Fibroblast of lung (primary cell): ENCODE results near the gene KLHDC4. TPM values are rescaled to one million over a fixed set of nuclear protein-coding genes. Genes with fewer than 3 reads are reported as not detected.

Experiments used
- DNase-seq, 2 donors: peaks; one replicate each; pipeline versions ENCODE4 v3.0.0 to v3.0.0-alpha.2; 2010; ENCODE audit warnings: low read depth in 2 of 2
- H2AFZ ChIP-seq: 2 replicates; pipeline ENCODE4 v1.5.1; 2012; ENCODE audit warnings: low read length, control low read depth, inconsistent platforms
- H3K27ac ChIP-seq: 2 replicates; pipeline ENCODE4 v1.5.1; 2011; ENCODE audit warnings: low read length, control low read depth; ENCODE audit not compliant: insufficient read depth
- H3K27me3 ChIP-seq: 2 replicates; pipeline ENCODE4 v1.5.1; 2011; ENCODE audit warnings: mild to moderate bottlenecking, low read length; ENCODE audit not compliant: control insufficient read depth, insufficient read depth
- H3K36me3 ChIP-seq: 2 replicates; pipeline ENCODE4 v1.5.1; 2011; ENCODE audit warnings: low read length; ENCODE audit not compliant: control insufficient read depth, insufficient read depth
- H3K4me1 ChIP-seq: 2 replicates; pipeline ENCODE4 v1.5.1; 2011; ENCODE audit warnings: low read length; ENCODE audit not compliant: control insufficient read depth, insufficient read depth; ENCODE audit errors: extremely low read depth
- H3K4me2 ChIP-seq: 2 replicates; pipeline ENCODE4 v1.5.1; 2011; ENCODE audit warnings: low read length, control low read depth; ENCODE audit not compliant: insufficient read depth; ENCODE audit errors: extremely low read depth
- H3K4me3 ChIP-seq, 4 experiments: fragments of 200-600 bp in 1 of 4; sonication (generic) in 1 of 4; replicated peaks in 1 of 4; 2 replicates each; pipeline ENCODE4 v1.5.1; 2011 to 2016; ENCODE audit warnings: low read length in 4 of 4, low read depth in 3 of 4, mild to moderate bottlenecking in 3 of 4, control low read depth in 2 of 4, inconsistent platforms in 1 of 4, mixed read lengths in 1 of 4; ENCODE audit not compliant: insufficient read depth in 1 of 4; ENCODE audit errors: control extremely low read depth in 1 of 4
- H3K79me2 ChIP-seq: 2 replicates; pipeline ENCODE4 v1.5.1; 2012; ENCODE audit warnings: mild to moderate bottlenecking, low read length, inconsistent platforms; ENCODE audit not compliant: control insufficient read depth, insufficient read depth
- H3K9ac ChIP-seq: 2 replicates; pipeline ENCODE4 v1.5.1; 2011; ENCODE audit warnings: mild to moderate bottlenecking, low read length, control low read depth; ENCODE audit not compliant: insufficient read depth
- H3K9me3 ChIP-seq: 2 replicates; pipeline ENCODE4 v1.5.1; 2012; ENCODE audit warnings: low read depth, low read length; ENCODE audit not compliant: control insufficient read depth, insufficient read depth
- H4K20me1 ChIP-seq: 2 replicates; pipeline ENCODE4 v1.5.1; 2011; ENCODE audit warnings: low read length; ENCODE audit not compliant: control insufficient read depth, insufficient read depth; ENCODE audit errors: extremely low read depth
- CTCF ChIP-seq, 2 donors: IDR thresholded peaks in 1 of 2; conservative IDR thresholded peaks in 1 of 2; 1 replicate in 1 of 2; 2 replicates in 1 of 2; pipeline ENCODE4 v1.5.1; 2011 to 2012; ENCODE audit warnings: low read length in 2 of 2, control low read depth in 1 of 2, inconsistent platforms in 1 of 2, low read depth in 1 of 2, mild to moderate bottlenecking in 1 of 2
- EZH2 ChIP-seq: IDR thresholded peaks from 2 replicates; pipeline ENCODE4 v1.5.1; 2012; ENCODE audit warnings: low read length, control low read depth, mild to moderate bottlenecking; ENCODE audit errors: missing control alignments
- polyA plus RNA-seq, 2 donors: library from polyadenylated mRNA; depleted of rRNA in 1 of 2; stranded (reverse) in 1 of 2; unstranded in 1 of 2; fragments of >200 nt; gene quantifications; 2 replicates each; pipeline ENCODE4 v1.2.1, GENCODE V29; 2011 to 2012; ENCODE audit warnings: missing spikeins in 1 of 2
- total RNA-seq: library from RNA; depleted of rRNA; stranded (reverse); fragments of >200 nt; gene quantifications from 2 replicates; pipeline ENCODE4 v1.2.1, GENCODE V29; 2014

The KLHDC4 gene
- total and polyA plus RNA-seq, 2 donors (not counting 1 experiment from before 2014, with no cell fraction given) = 7.3 to 17.8 TPM

GRCh38 chr16:87809150-87809902 lies 43.5 kb upstream of the KLHDC4 start:
- no peak overlapping the region for H3K9ac ChIP-seq
- no peaks in the 10 kb centered on the region for H3K9me3 ChIP-seq
- no peak overlapping the region for H2AFZ ChIP-seq
- H3K4me2 ChIP-seq = no peak overlapping the region
- H3K27me3 ChIP-seq = peaks cover 5% of the 10 kb centered on the region
- DNase-seq = peak in 1 of 2 donors; percentile 25
- no peak overlapping the region for H3K27ac ChIP-seq
- no peak overlapping the region for H3K4me3 ChIP-seq
- no peaks in the 10 kb centered on the region for H3K36me3 ChIP-seq
- H4K20me1 ChIP-seq = no peaks in the 10 kb centered on the region
- H3K4me1 ChIP-seq = peaks cover 15% of the 10 kb centered on the region
- H3K79me2 ChIP-seq = no peaks in the 10 kb centered on the region
- TF ChIP-seq EZH2 = no peak
- TF ChIP-seq CTCF (conservative IDR thresholded peaks at IDR 0.05 in 1 of 2, IDR thresholded peaks at IDR 0.05 in 1 of 2; ENCODE audit: low read depth in 1 of 2, low read length in 2 of 2) = no peak

GRCh38 chr16:87808108-87808507 lies 42.3 kb upstream of the KLHDC4 start:
- Histone ChIP-seq H3K36me3 (no peaks in the 10 kb centered on the region), H2AFZ (no peak overlapping the region), H3K9ac (no peak overlapping the region), H3K27me3 (peaks cover 5% of the 10 kb centered on the region), H3K4me1 (peaks cover 15% of the 10 kb centered on the region), H3K27ac (no peak overlapping the region), H3K79me2 (no peaks in the 10 kb centered on the region), H3K4me3 (no peak overlapping the region), H4K20me1 (no peaks in the 10 kb centered on the region), H3K9me3 (no peaks in the 10 kb centered on the region), H3K4me2 (no peak overlapping the region)
- no peak for DNase-seq
- TF ChIP-seq CTCF (conservative IDR thresholded peaks at IDR 0.05 in 1 of 2, IDR thresholded peaks at IDR 0.05 in 1 of 2; ENCODE audit: low read depth in 1 of 2, low read length in 2 of 2) = no peak
- TF ChIP-seq EZH2 = no peak

- H2AFZ ChIP-seq = peak overlapping the region; percentile 82
- H3K9ac ChIP-seq = peak overlapping the region; percentile 46
- H3K9me3 ChIP-seq = no peaks in the 10 kb centered on the region
- H3K4me3 ChIP-seq = peak overlapping the region in 3 of 4 experiments; percentile 1 to 45 (median 22)
- DNase-seq = peak; percentile 90
- H3K36me3 ChIP-seq = no peaks in the 10 kb centered on the region
- peak overlapping the region; percentile 61 for H3K4me2 ChIP-seq
- no peaks in the 10 kb centered on the region for H3K27me3 ChIP-seq
- H3K4me1 ChIP-seq = peaks cover 15% of the 10 kb centered on the region
- no peaks in the 10 kb centered on the region for H3K79me2 ChIP-seq
- TF ChIP-seq CTCF (conservative IDR thresholded peaks at IDR 0.05 in 1 of 2, IDR thresholded peaks at IDR 0.05 in 1 of 2; ENCODE audit: low read depth in 1 of 2, low read length in 2 of 2) = no peak
- H3K27ac ChIP-seq = peak overlapping the region; percentile 79
- H4K20me1 ChIP-seq = no peaks in the 10 kb centered on the region
These were observed 41.1 kb upstream of the KLHDC4 start for GRCh38 chr16:87806641-87807546.
